ENCODE results near the gene ATP10A. TPM values are rescaled to one million over a fixed set of nuclear protein-coding genes. Genes with fewer than 3 reads are reported as not detected.

ATP10A gene
- total and polyA plus RNA-seq, 2 experiments from 2014 or later = 0.75 to 0.77 TPM

DNA sequence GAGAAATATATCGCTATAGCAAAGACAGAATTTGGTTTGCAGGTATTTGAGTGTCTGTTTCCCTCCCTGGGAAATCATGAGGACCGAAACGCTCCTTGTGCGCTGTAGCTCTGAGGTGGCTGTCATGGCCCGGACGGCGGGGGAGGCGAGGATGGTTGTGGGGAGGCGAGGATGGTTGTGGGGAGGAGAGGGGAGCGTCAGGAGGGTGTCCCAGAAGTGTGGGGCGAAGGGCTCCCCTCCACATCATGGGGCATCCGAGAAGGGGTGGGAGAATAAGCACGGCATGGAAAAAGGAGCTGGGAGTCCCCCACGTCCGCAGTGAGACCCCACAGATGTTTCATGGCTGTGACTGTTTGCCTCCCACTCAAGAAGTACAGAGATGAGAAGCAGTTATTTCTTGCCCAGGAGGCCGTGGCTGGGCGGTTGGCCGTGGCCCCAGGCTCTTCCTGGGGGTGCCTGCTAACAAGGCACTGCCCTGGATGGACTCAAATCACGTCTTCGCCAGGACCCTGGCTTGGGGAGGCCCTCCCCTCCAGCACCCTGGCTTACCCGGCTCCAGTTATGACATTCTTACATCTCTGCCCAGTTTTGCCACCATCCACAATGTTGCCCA is 947 bp upstream of the ATP10A start:
- Histone ChIP-seq H3K27ac (no peak overlapping the region), H2AFZ (no peak overlapping the region), H3K9me2 (replicated peaks; ENCODE audit: insufficient read depth) (no peaks in the 10 kb centered on the region), H3K4me3 (no peak overlapping the region), H3K4me1 (ENCODE audit: insufficient read depth) (peaks cover 2% of the 10 kb centered on the region), H3K79me2 (no peaks in the 10 kb centered on the region), H3K9me3 (ENCODE audit: low read depth) (no peaks in the 10 kb centered on the region), H4K20me1 (ENCODE audit: insufficient read depth, poor library complexity, severe bottlenecking) (no peaks in the 10 kb centered on the region), H3K36me3 (replicated peaks; ENCODE audit: insufficient read depth, low read depth) (no peaks in the 10 kb centered on the region), H3K4me2 (peak overlapping the region; percentile 89), H3K27me3 (peaks cover 58% of the 10 kb centered on the region)
- no peak for DNase-seq (ENCODE audit: low spot score)
- 81% methylated on average over 18 of the region's 21 CpGs for WGBS (ENCODE audit: low lambda C conversion rate, missing lambda C conversion rate)
- TF ChIP-seq EZH2phosphoT487 (IDR thresholded peaks at IDR 0.05; ENCODE audit: low read depth, severe bottlenecking, unreplicated experiment) (no peak), EZH2 (IDR thresholded peaks at IDR 0.05; ENCODE audit: borderline replicate concordance) (no peak)
- TF ChIP-seq, protein P1, sequence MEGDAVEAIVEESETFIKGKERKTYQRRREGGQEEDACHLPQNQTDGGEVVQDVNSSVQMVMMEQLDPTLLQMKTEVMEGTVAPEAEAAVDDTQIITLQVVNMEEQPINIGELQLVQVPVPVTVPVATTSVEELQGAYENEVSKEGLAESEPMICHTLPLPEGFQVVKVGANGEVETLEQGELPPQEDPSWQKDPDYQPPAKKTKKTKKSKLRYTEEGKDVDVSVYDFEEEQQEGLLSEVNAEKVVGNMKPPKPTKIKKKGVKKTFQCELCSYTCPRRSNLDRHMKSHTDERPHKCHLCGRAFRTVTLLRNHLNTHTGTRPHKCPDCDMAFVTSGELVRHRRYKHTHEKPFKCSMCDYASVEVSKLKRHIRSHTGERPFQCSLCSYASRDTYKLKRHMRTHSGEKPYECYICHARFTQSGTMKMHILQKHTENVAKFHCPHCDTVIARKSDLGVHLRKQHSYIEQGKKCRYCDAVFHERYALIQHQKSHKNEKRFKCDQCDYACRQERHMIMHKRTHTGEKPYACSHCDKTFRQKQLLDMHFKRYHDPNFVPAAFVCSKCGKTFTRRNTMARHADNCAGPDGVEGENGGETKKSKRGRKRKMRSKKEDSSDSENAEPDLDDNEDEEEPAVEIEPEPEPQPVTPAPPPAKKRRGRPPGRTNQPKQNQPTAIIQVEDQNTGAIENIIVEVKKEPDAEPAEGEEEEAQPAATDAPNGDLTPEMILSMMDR (IDR thresholded peaks at IDR 0.05; ENCODE audit: poor library complexity) = no peak

DNA sequence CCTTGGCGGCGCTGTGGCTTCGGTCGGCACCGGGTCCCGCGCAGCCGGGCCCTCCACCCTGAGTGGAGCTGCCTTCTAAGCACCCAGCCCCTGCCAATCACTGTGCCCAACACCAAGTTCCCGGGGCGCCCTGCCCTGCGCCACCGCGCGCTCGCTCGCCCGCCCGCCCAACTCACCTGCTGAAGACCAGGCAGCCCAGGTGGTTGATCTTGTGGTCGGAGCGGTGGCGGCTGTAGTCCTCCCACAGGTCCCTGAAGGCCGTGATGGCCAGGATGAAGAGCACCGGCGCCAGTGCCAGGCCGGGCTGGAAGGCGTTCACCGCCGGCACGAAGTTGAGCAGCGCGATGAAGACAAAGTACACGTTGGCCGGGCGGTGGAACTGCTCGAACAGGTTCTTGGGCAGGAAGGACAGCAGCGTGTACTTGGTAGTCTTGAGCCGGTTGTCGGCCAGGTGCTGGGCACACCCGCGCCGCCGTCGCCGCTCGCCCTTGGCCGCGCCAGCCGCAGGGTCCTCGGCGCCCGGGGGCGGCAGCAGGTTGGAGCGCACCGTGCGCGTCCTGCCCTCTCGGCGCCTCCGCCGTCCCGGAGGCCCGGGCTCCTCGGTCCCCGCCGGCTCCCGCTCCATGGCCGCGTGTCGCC is 536 bp downstream of the ATP10A start:
- Histone ChIP-seq H3K36me3 (replicated peaks; ENCODE audit: insufficient read depth, low read depth) (no peaks in the 10 kb centered on the region), H2AFZ (peak overlapping the region; percentile 10), H3K4me1 (ENCODE audit: insufficient read depth) (peaks cover 2% of the 10 kb centered on the region), H3K4me3 (peak overlapping the region; percentile 58), H3K4me2 (peak overlapping the region; percentile 89), H4K20me1 (ENCODE audit: insufficient read depth, poor library complexity, severe bottlenecking) (no peaks in the 10 kb centered on the region), H3K27me3 (peaks cover 61% of the 10 kb centered on the region), H3K27ac (no peak overlapping the region), H3K9me3 (ENCODE audit: low read depth) (no peaks in the 10 kb centered on the region), H3K9me2 (replicated peaks; ENCODE audit: insufficient read depth) (no peaks in the 10 kb centered on the region), H3K79me2 (no peaks in the 10 kb centered on the region)
- 1% methylated on average over 55 of the region's 69 CpGs for WGBS (ENCODE audit: low lambda C conversion rate, missing lambda C conversion rate)
- DNase-seq (ENCODE audit: low spot score) = peak; percentile 51
- TF ChIP-seq EZH2 (IDR thresholded peaks at IDR 0.05; ENCODE audit: borderline replicate concordance) (no peak), EZH2phosphoT487 (IDR thresholded peaks at IDR 0.05; ENCODE audit: low read depth, severe bottlenecking, unreplicated experiment) (no peak)
- TF ChIP-seq, protein P1 (IDR thresholded peaks at IDR 0.05; ENCODE audit: poor library complexity) = no peak

DNA sequence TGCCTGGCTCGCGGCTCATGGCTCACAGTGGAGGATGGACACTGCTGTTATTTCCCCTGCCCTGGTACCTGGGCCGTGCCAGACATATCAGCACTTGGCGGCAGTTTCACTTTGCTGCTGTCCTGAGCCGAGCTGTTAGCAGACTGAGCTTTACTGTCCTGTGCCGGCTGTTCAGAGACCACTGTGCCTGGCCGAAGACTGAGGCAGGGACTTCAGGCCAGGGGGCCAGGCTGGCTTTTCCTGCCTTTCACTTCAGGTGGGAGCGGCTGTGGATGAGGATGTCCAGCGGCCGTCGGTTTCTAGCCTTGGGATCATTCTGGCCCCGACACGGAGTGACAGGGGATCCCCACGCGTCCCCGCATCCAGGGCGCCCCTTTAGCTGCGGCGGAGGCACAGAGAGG is 1.1 kb downstream of the ATP10A start:
- Histone ChIP-seq H3K9me3 (ENCODE audit: low read depth) (no peaks in the 10 kb centered on the region), H3K4me1 (ENCODE audit: insufficient read depth) (peaks cover 2% of the 10 kb centered on the region), H3K9me2 (replicated peaks; ENCODE audit: insufficient read depth) (no peaks in the 10 kb centered on the region), H3K4me2 (peak overlapping the region; percentile 89), H2AFZ (peak overlapping the region; percentile 10), H3K4me3 (no peak overlapping the region), H3K36me3 (replicated peaks; ENCODE audit: insufficient read depth, low read depth) (no peaks in the 10 kb centered on the region), H4K20me1 (ENCODE audit: insufficient read depth, poor library complexity, severe bottlenecking) (no peaks in the 10 kb centered on the region), H3K27ac (no peak overlapping the region), H3K27me3 (peaks cover 61% of the 10 kb centered on the region), H3K79me2 (no peaks in the 10 kb centered on the region)
- WGBS (ENCODE audit: low lambda C conversion rate, missing lambda C conversion rate) = 39% methylated on average over 19 of the region's 19 CpGs
- no peak for DNase-seq (ENCODE audit: low spot score)
- TF ChIP-seq, protein P1 (IDR thresholded peaks at IDR 0.05; ENCODE audit: poor library complexity) = no peak
- TF ChIP-seq EZH2phosphoT487 (IDR thresholded peaks at IDR 0.05; ENCODE audit: low read depth, severe bottlenecking, unreplicated experiment) (no peak), EZH2 (IDR thresholded peaks at IDR 0.05; ENCODE audit: borderline replicate concordance) (no peak)
